AG04449 (cell line): ENCODE data around the gene SEC61B.

Experiments used
- CTCF ChIA-PET: fragments of 350-600 bp; formaldehyde crosslinking; extraction: SDS; loops from one replicate; lab custom pipeline; 2021; ENCODE audit warnings: antibody characterized with exemption; lab: Yijun Ruan, JAX
- POLR2A ChIA-PET: fragments of 400-600, 350-600 bp; formaldehyde crosslinking; extraction: SDS; loops from one replicate; lab custom pipeline; 2020; ENCODE audit warnings: antibody characterized with exemption, inconsistent platforms; lab: Yijun Ruan, JAX
- DNase-seq: peaks from one replicate; pipeline ENCODE4 v3.0.0-alpha.2; 2010; ENCODE audit warnings: low read depth, low spot score
- H3K4me3 ChIP-seq: 2 replicates; pipeline ENCODE4 v1.5.1; 2011; ENCODE audit warnings: low read depth, mild to moderate bottlenecking, control low read depth, low read length
- TF ChIP-seq, protein P1 (sequence below): IDR thresholded peaks from one replicate; pipeline ENCODE4 v1.5.1; 2011; ENCODE audit warnings: mild to moderate bottlenecking, moderate library complexity, low read length, control low read depth, inconsistent platforms; ENCODE audit not compliant: insufficient read depth; ENCODE audit errors: missing control alignments

The SEC61B gene

DNA sequence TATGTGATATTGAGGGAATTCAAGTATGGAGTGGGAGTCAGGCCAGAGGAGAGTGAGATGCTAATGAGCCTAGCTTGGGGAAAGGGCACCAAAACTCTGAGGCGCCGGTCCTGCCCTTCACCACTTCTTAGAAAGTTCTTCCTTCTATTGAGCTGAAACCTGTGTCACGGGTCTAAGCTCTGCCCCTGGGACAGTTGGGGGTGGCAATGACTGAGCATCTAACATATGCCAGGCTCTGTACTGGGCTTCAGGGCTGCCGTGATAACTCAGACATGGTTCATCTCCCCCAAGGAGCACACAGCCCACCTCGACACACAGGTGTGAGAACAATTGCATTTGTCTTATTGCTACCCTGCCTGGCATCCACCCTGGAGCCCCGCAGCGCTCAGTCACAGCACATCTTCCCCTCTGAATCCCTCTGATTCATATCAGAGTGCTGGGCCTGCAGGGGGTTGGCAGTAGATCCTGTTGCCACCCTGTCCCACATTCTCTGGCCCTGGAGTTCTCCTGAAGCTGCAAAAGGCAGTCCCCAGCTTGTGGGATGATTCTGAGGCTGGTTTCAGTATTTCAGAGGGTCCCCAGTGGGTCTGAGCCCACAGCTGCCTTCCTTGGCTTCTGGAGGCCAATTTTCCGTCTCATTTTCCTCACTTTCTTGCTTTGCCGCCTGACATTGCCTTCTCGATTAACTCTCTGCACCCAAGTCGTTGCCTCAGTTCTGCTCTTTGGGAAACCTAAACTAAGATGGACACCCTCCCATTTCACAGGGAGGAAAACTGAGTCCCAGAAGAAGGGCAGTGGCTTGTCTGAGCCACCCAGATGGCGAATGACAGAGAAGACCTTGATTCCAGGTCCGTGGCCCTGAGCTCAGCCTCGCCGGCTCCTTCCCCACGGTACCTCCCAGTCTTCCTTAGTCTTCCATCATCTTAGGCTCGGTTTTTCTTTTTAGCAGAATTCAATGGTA is 42.9 kb upstream of the SEC61B start:
- ChIA-PET POLR2A (no interaction called here), CTCF (interaction anchor here (1.2 to 7.8 kb wide), 2 partner anchors 7 to 16 kb away, joined by 3 to 57 read pairs; no protein-coding TSS in a partner anchor)
- no peak overlapping the region for H3K4me3 ChIP-seq
- TF ChIP-seq, protein P1, sequence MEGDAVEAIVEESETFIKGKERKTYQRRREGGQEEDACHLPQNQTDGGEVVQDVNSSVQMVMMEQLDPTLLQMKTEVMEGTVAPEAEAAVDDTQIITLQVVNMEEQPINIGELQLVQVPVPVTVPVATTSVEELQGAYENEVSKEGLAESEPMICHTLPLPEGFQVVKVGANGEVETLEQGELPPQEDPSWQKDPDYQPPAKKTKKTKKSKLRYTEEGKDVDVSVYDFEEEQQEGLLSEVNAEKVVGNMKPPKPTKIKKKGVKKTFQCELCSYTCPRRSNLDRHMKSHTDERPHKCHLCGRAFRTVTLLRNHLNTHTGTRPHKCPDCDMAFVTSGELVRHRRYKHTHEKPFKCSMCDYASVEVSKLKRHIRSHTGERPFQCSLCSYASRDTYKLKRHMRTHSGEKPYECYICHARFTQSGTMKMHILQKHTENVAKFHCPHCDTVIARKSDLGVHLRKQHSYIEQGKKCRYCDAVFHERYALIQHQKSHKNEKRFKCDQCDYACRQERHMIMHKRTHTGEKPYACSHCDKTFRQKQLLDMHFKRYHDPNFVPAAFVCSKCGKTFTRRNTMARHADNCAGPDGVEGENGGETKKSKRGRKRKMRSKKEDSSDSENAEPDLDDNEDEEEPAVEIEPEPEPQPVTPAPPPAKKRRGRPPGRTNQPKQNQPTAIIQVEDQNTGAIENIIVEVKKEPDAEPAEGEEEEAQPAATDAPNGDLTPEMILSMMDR, result no peak
- no peak for DNase-seq

DNA sequence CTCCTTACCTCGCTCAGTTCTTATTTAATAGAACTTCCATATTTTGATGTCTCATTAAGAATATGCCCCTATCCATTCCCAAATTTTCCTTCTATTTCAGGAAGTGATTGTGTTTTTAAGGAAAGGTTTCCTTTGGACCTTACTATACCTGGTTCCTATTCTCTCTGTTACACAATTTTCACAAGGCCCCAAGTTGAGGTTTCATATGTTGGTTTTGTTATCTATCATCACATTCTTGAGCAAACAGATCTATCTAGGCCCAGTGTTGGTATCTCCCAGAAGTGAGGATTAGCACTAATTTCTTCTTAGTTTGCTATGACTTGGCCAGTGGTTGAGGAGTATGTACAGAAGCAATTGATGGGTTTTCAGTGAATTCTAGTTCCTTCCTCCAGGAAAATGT is 41.9 kb upstream of the SEC61B start:
- no peak for DNase-seq
- TF ChIP-seq, protein P1, result no peak
- POLR2A ChIA-PET, result no interaction called here
- CTCF ChIA-PET, result interaction anchor here (1.3 kb wide), 1 partner anchor 331 kb away, joined by 3 read pairs; no protein-coding TSS in a partner anchor
- H3K4me3 ChIP-seq, result no peak overlapping the region

DNA sequence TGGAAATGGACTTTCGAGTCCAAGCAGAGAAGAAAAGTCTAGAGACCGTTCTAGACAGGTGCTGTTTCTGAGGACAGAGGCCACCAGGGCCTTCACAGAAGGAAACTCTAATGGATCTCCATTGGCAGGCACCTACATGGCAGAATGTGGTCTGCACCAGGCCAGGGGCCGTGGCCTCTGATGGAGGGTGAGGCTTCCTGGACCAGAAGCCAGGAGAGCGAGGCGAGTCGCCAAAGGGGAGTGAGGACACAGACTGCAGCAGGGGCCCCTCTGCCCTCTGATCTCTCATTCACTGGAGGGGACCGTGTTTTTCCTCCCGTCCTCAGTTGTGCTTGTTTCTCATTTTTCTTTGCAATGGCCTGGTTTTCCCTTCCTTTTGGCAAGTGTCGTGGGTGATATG is 41.4 kb upstream of the SEC61B start:
- DNase-seq, result no peak
- ChIA-PET CTCF (interaction anchor here (1.3 kb wide), 1 partner anchor 331 kb away, joined by 3 read pairs; no protein-coding TSS in a partner anchor), POLR2A (no interaction called here)
- TF ChIP-seq, protein P1, result no peak
- H3K4me3 ChIP-seq, result no peak overlapping the region

DNA sequence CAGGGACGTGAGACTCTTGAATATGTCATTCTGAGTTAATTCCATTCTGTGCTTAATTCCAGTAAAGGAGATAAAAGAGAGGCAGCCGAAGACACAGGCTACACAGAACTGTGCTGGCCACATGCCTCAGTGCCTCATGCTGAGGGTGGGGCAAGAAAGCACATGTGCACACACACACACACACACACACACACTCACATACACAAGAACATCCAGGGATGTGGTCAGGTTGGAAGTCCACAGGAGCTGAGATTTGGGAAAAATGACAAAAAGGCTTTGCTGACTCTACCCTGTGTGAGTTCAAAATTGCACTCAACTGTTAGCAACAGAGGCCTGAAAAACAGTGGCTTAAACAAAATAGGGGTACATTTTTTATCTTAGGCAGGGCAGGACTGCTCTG is 40.9 kb upstream of the SEC61B start:
- DNase-seq, result no peak
- POLR2A ChIA-PET, result no interaction called here
- H3K4me3 ChIP-seq, result no peak overlapping the region
- CTCF ChIA-PET, result interaction anchor here (0.7 to 1.5 kb wide), 4 partner anchors 10 to 1141 kb away, joined by 3 to 5 read pairs (median 4); no protein-coding TSS in a partner anchor
- TF ChIP-seq, protein P1, result no peak

DNA sequence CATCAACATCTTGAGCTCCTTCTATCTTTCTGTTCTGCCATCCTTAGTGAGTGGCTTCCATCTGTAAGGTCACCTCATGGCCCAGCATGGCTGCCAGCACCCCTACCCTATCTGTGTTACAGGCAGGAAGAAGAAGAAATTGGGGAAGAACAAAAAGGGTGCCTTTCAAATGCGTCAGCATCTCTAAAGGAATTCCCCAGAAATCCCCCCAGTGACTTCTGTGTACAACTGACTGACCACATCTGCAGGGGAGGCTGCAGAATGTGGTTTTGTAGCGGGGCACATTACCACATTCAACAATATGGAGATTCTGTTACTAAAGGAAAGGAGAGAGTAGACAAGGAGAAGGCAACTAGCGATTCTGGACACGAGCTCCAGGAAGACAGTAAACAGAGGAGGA is 40.5 kb upstream of the SEC61B start:
- POLR2A ChIA-PET, result no interaction called here
- CTCF ChIA-PET, result interaction anchor here (0.6 to 1.5 kb wide), 6 partner anchors 10 to 1140 kb away, joined by 3 to 5 read pairs (median 4); no protein-coding TSS in a partner anchor
- TF ChIP-seq, protein P1, result no peak
- H3K4me3 ChIP-seq, result no peak overlapping the region
- DNase-seq, result no peak

DNA sequence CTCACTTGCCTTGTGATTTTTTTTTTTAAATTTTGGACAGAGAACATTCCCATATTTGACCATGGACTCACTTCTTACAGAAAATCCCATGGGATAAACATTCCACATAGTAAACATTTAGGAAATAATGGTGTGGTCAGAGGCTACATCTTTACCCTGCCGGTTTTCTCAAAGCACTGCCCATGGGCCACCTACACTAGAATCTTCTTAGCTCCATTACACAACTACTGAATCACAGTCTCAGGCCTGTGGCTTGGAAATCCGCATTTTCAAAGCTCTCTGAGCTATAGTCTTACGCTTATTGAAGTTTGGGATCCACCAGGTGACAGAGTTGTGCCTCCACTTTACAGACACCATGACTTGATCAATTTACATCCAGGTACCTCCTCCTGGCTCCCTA is 39.7 kb upstream of the SEC61B start:
- no peak for DNase-seq
- ChIA-PET POLR2A (interaction anchor here (0.9 kb wide), 1 partner anchor 39 kb away, joined by 3 read pairs; the partner anchor contains the start of genes ALG2 and SEC61B), CTCF (interaction anchor here (0.6 to 8.0 kb wide), 10 partner anchors 8 to 1140 kb away, joined by 3 to 90 read pairs (median 3); no protein-coding TSS in a partner anchor)
- TF ChIP-seq, protein P1, result no peak
- H3K4me3 ChIP-seq, result no peak overlapping the region
